Activated T-helper 9 cell treated with anti-CD3 and anti-CD28 coated beads, Interleukin-2, amount 50 U/mL, for 16 hours (primary cell): ENCODE data around the gene GIPC2.
"Not testable (repeated sequence)": the region's sequence is repeated elsewhere in the genome, so short reads cannot be mapped to it uniquely, and the experiment has no call there.

Experiments used
- DNase-seq: peaks from one replicate; pipeline ENCODE4 v3.0.0-alpha.2; 2020; ENCODE audit warnings: low read depth

Gene GIPC2

GRCh38 chr1:78036450-78036849 is 9.3 kb upstream of the GIPC2 start:
- no peak for DNase-seq

GRCh38 chr1:78038071-78038470 is 7.7 kb upstream of the GIPC2 start:
- DNase-seq = no peak

DNA sequence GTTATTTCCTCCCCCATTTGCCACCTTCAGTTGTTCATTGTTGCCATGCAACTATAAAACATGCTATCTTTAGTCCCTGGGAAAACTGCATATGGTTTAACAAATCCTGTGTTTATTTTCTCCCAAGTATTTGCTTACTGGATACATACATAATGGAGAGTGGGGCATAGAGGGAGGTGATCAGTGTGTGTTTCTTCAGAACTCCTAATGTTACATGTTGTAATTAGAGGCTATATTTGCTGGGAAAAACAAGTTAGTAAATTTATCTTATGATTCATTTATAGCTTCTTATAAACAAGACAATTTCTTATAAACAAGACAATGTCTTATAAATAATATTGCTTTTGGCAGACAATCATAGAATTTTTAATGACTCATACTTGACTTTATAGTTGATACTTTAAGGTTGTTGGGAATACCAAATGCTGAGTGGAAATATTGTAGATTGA is 7.3 kb upstream of the GIPC2 start:
- no peak for DNase-seq

DNA sequence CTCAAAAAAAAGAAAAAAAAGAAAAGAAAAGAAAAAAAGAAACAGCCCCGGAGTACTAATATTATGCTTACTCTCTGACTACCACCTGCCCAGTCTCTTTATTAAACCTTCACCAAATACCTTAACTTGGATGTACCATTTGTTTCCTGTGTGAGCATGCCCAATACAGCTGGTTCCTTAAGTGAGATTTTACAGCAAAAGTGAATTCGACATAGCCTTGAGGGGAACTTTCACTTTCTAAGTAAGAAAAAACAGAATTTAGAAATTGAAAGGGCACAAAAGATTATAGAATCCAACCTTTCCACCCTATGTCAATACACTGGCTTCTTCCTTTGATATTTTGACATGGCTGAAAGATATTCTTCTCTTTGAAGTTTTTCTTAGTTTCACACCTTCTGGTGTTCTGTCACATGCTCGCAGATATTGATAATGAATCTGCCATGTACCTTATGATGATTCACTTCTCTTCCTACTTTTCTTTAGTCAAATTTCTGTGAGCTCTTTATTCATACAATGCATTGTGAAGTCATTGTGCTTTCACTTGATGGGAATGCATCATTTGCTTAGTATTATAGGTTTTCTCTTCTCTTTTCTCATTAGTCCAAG is 5.2 kb upstream of the GIPC2 start:
- no peak for DNase-seq

DNA sequence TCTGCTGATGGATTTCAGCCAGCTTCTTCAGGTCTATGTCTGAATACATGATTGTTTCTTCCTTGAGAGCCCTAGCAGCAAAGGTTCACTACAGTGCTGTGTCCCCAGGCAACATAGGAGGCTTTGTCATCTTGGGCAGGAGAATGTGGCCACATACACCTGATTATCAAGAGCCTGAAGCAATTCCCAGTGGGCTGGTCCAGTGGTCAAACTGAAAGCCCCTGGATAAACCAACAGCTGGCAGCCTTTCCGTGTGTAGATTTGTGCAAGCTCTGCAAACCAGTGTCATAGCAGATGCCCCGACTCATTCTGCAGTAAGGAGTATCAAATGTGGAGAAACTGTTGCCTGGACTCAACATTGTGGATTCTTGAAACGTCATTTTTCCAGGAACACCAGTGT is 2.3 kb upstream of the GIPC2 start:
- no peak for DNase-seq

- no peak for DNase-seq
Measured at GRCh38 chr1:78044796-78045562, 787 bp upstream of the GIPC2 start.

GRCh38 chr1:78045563-78045925 is 222 bp upstream of the GIPC2 start:
- DNase-seq = no peak

- DNase-seq = no peak
Measured at GRCh38 chr1:78047106-78047505, 1.3 kb downstream of the GIPC2 start.

DNA sequence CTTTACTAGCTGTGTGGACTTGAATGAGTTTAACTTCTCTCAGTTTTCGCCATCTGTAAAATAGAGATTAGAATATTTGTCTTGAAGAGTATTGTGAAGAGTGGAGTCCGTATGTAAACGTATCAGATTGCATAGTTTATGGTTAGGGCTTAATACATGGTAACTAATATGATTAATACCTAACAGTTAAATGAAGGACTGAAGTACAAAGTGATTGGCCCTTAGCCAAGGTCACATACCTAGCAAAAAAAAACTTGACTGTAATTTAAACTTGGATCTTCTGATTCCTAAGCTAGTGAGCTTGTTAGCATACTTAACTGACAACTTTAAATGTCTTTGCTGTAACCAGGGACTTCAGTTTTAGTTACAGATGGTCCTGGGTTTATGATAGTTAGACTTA is 1.9 kb downstream of the GIPC2 start:
- no peak for DNase-seq

GRCh38 chr1:78048446-78048845 is 2.7 kb downstream of the GIPC2 start:
- no peak for DNase-seq

- no peak for DNase-seq
Measured at GRCh38 chr1:78049396-78049795, 3.6 kb downstream of the GIPC2 start.

DNA sequence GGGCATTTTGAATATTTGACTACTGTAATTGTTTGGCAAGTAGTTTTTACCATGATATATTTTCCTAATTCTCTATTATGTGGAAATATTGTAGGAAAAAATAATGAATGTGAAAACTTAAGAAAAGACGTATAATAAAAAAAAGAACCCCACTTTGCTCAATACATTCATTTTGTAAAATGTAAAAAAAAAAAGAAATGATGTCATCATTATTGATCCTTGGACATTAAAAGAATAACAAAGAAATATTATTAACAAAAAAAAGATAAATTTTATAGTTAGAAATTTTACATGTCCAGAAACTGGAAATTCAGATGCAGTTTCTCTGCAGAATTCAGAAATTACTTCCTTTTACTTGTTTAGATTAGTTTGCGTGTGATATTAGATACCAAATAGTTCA is 5.2 kb downstream of the GIPC2 start:
- DNase-seq = no peak

GRCh38 chr1:78052685-78053405 is 7.1 kb downstream of the GIPC2 start:
- DNase-seq = no peak

DNA sequence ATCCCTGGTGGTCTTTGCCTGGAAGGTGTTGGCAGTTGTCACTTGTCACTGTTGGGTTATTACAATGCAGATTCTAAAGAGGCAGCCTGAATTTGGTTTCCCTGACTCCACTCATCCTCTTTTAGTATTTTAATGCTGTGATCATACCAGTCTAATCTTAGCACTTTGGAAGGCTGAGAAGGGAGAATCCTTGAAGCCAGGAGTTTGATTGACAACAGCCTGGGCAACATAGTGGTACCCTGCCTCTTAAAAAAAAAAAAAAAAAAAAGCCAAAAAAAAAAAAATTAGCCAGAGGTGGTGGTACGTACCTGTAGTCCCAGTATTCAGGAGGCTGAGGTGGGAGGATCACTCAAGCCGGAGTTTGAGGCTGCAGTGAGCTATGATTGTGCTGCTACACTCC is 7.7 kb downstream of the GIPC2 start:
- no peak for DNase-seq

DNA sequence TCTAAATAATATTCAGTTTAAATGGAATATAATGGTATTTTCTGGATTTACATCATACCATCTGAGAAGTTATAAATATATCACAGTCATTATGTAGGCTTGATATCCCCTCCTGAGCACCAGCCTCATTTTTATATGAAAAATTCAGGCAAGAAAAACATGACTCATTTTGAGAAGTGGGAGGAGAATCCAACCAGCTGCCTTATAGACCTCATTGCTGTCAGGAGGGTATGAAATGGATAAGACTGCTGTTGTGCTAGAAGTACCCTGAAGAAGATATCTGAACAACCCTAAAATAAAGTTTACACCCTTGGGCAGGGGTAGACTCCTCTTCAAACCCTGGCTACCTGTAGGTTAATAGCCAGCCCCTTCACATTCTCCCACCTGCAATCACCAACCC is 8.8 kb downstream of the GIPC2 start:
- DNase-seq = no peak

DNA sequence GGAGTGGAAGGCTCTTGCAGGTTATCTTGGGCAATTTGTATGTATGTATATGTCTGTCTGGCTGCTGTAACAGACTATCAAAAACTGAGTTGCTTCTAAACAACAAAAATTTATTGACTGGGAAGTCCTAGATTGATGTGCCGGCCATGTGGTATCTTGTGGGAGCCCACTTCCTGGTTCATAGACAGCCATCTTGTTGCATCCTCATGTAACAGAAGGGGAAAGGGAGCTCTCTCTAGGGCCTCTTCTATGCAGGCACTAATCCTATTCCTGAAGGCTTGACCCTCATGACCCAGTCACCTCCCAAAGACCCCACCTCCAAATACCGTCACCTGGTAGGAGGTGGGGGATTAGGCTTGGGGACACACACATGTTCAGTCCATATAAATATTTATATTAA is 9.2 kb downstream of the GIPC2 start:
- no peak for DNase-seq

GRCh38 chr1:78055565-78056132 is 9.9 kb downstream of the GIPC2 start:
- DNase-seq = no peak

DNA sequence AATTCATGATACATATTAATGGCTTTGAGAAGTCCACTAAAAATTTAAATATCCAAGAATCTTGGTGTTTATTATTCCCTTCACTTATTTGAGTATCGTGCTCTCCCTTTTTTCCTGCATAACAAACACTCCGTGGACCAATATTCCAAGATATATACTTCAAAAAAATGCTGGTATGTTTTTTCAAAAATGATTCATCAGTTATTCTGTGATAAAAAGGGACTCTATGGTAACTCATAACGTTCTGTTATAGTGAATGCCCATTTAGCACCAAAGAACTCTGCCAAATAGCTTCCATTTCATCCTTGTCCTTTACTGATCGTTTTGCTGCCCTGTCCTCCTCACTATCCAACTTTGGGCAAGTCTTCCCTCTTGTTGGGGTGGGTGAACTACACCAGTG is 12.9 kb downstream of the GIPC2 start:
- DNase-seq = no peak

- DNase-seq = no peak
Measured at GRCh38 chr1:78060857-78061563, 15.2 kb downstream of the GIPC2 start.

DNA sequence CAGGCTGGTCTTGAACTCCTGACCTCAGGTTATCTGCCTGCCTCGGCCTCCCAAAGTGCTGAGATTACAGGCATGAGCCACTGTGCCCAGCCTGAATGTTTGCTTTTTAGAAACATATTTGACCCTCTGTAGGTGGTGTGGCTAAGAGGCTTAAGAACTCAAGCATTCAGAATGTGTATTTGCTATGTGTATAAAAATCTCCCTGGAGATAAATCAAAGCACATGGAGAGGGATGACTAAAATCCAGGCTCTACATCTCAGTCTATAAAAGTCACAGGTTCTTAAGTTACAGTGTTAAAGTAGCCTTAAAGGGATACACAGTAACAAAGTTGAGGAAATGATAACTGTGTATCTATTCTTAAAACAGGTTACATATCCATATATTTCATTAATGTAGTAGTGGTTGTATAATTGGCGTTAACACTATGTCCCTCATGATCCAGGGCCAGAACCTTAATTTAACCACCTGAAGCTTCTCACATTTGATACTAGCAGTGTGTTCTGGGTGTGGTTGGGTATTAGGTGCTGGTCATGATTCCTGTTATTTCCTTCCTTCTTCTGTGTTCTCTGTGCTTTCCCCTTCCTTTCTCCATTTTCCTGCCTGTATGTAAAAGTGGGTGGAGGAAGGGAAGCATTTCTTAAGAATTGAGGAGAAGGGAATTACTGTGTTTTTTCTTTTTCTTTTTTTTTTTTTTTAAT is 16.2 kb downstream of the GIPC2 start:
- no peak for DNase-seq

- not testable (repeated sequence) for DNase-seq
Measured at GRCh38 chr1:78064886-78065285, 19.1 kb downstream of the GIPC2 start.
